HEK293 (cell line): ENCODE data around the gene ZSWIM4.

Experiments used
- CTCF ChIA-PET: fragments of 350-600 bp; formaldehyde crosslinking; extraction: SDS; loops from one replicate; lab custom pipeline; 2021; ENCODE audit warnings: antibody characterized with exemption; lab: Yijun Ruan, JAX
- POLR2A ChIA-PET: fragments of 300-600 bp; formaldehyde crosslinking; extraction: SDS; loops from one replicate; lab custom pipeline; 2020; ENCODE audit warnings: antibody characterized with exemption, inconsistent platforms; lab: Yijun Ruan, JAX
- H3K27ac ChIP-seq: fragments of 200-500 bp; sonication (Bioruptor generic); 2 replicates; pipeline ENCODE4 v1.5.1; 2014; ENCODE audit warnings: low read depth, low read length, control low read depth, inconsistent platforms; ENCODE audit errors: extremely low read depth
- H3K36me3 ChIP-seq, 2 experiments: fragments of 200-500 bp in 1 of 2; sonication (Bioruptor generic) in 1 of 2; 1 replicate in 1 of 2; 2 replicates in 1 of 2; pipeline ENCODE4 v1.5.1; 2014 to 2017; ENCODE audit warnings: inconsistent platforms in 2 of 2, low read length in 2 of 2; ENCODE audit not compliant: control insufficient read depth in 2 of 2, insufficient read depth in 1 of 2
- H3K4me1 ChIP-seq: fragments of 200-500 bp; sonication (Bioruptor generic); 2 replicates; pipeline ENCODE4 v1.5.1; 2014; ENCODE audit warnings: mild to moderate bottlenecking, low read length, inconsistent platforms; ENCODE audit not compliant: control insufficient read depth, insufficient read depth
- H3K4me3 ChIP-seq: 2 replicates; pipeline ENCODE4 v1.5.1; 2011; ENCODE audit warnings: low read depth, mild to moderate bottlenecking, control low read depth, low read length, moderate library complexity
- H3K9me3 ChIP-seq: fragments of 200-500 bp; sonication (Bioruptor generic); 2 replicates; pipeline ENCODE4 v1.5.1; 2014; ENCODE audit warnings: low read depth, low read length, inconsistent platforms; ENCODE audit not compliant: control insufficient read depth, insufficient read depth
- EGR2 ChIP-seq: fragments of 450-650 bp; formaldehyde crosslinking; IDR thresholded peaks from 2 replicates; pipeline ENCODE4 v1.5.1; 2016; ENCODE audit warnings: low read depth, missing biosample characterization, missing genetic modification characterization
- GLIS1 ChIP-seq: fragments of 450-650 bp; formaldehyde crosslinking; IDR thresholded peaks from 2 replicates; pipeline ENCODE4 v1.5.1; 2016; ENCODE audit warnings: missing biosample characterization, missing genetic modification characterization
- IKZF3 ChIP-seq: fragments of 450-650 bp; IDR thresholded peaks from 2 replicates; pipeline ENCODE4 v1.5.0; 2018; ENCODE audit warnings: missing biosample characterization, mild to moderate bottlenecking, missing genetic modification characterization, moderate library complexity
- MEIS1 ChIP-seq: sonication (generic); formaldehyde crosslinking; IDR thresholded peaks from 2 replicates; pipeline ENCODE4 v1.8.1; 2022; ENCODE audit warnings: missing genetic modification reagents, mild to moderate bottlenecking, borderline replicate concordance
- PATZ1 ChIP-seq: fragments of 450-650 bp; formaldehyde crosslinking; IDR thresholded peaks from 2 replicates; pipeline ENCODE4 v1.5.1; 2016; ENCODE audit warnings: missing biosample characterization, missing genetic modification characterization
- PRDM1 ChIP-seq: fragments of 450-650 bp; formaldehyde crosslinking; IDR thresholded peaks from 2 replicates; pipeline ENCODE4; 2016; ENCODE audit warnings: missing biosample characterization, missing genetic modification characterization
- PRDM10 ChIP-seq: fragments of 450-650 bp; formaldehyde crosslinking; IDR thresholded peaks from 2 replicates; pipeline ENCODE4 v1.5.1; 2016; ENCODE audit warnings: missing biosample characterization, missing genetic modification characterization
- ZBTB17 ChIP-seq: fragments of 450-650 bp; formaldehyde crosslinking; IDR thresholded peaks from 2 replicates; pipeline ENCODE4 v1.5.1; 2016; ENCODE audit warnings: missing biosample characterization, missing genetic modification characterization
- ZBTB20 ChIP-seq: fragments of 450-650 bp; formaldehyde crosslinking; IDR thresholded peaks from 2 replicates; pipeline ENCODE4 v1.5.1; 2016; ENCODE audit warnings: missing biosample characterization, missing genetic modification characterization
- ZBTB8A ChIP-seq: fragments of 450-650 bp; formaldehyde crosslinking; IDR thresholded peaks from 2 replicates; pipeline ENCODE4 v1.5.1; 2016; ENCODE audit warnings: missing biosample characterization, missing genetic modification characterization
- ZNF138 ChIP-seq: fragments of 450-650 bp; formaldehyde crosslinking; IDR thresholded peaks from 2 replicates; pipeline ENCODE4 v1.5.1; 2016; ENCODE audit warnings: missing biosample characterization, missing genetic modification characterization, borderline replicate concordance
- ZNF157 ChIP-seq: fragments of 450-650 bp; formaldehyde crosslinking; IDR thresholded peaks from 2 replicates; pipeline ENCODE4 v1.5.1; 2016; ENCODE audit warnings: missing biosample characterization, missing genetic modification characterization
- ZNF2 ChIP-seq: fragments of 450-650 bp; formaldehyde crosslinking; IDR thresholded peaks from 2 replicates; pipeline ENCODE4 v1.5.1; 2016; ENCODE audit warnings: missing biosample characterization, missing genetic modification characterization
- ZNF311 ChIP-seq: fragments of 450-650 bp; formaldehyde crosslinking; IDR thresholded peaks from 2 replicates; pipeline ENCODE4 v1.5.1; 2017; ENCODE audit warnings: missing biosample characterization, missing genetic modification characterization, borderline replicate concordance
- ZNF335 ChIP-seq: fragments of 450-650 bp; formaldehyde crosslinking; conservative IDR thresholded peaks from 2 replicates; pipeline ENCODE4 v1.5.1; 2016; ENCODE audit warnings: missing biosample characterization, missing genetic modification characterization
- ZNF394 ChIP-seq: fragments of 450-650 bp; formaldehyde crosslinking; IDR thresholded peaks from 2 replicates; pipeline ENCODE4 v1.5.1; 2016; ENCODE audit warnings: missing biosample characterization, missing genetic modification characterization, mild to moderate bottlenecking, moderate library complexity, borderline replicate concordance
- ZNF600 ChIP-seq: fragments of 450-650 bp; formaldehyde crosslinking; IDR thresholded peaks from 2 replicates; pipeline ENCODE4 v1.5.1; 2016; ENCODE audit warnings: missing biosample characterization, missing genetic modification characterization
- ZNF654 ChIP-seq: fragments of 450-650 bp; formaldehyde crosslinking; IDR thresholded peaks from 2 replicates; pipeline ENCODE4 v1.5.1; 2016; ENCODE audit warnings: low read depth, missing biosample characterization, missing genetic modification characterization
- ZSCAN18 ChIP-seq: fragments of 450-650 bp; formaldehyde crosslinking; IDR thresholded peaks from 2 replicates; pipeline ENCODE4 v1.5.1; 2016; ENCODE audit warnings: missing biosample characterization, missing genetic modification characterization
- ZSCAN30 ChIP-seq: fragments of 450-650 bp; IDR thresholded peaks from 2 replicates; pipeline ENCODE4 v1.5.1; 2018; ENCODE audit warnings: missing biosample characterization, mild to moderate bottlenecking, missing genetic modification characterization, moderate library complexity
- TF ChIP-seq, protein P1 (sequence below): fragments of 450-650 bp; formaldehyde crosslinking; IDR thresholded peaks from 2 replicates; pipeline ENCODE4 v1.5.1; 2016; ENCODE audit warnings: missing biosample characterization, missing genetic modification characterization
- TF ChIP-seq, protein P2 (sequence below): fragments of 450-650 bp; formaldehyde crosslinking; conservative IDR thresholded peaks from 2 replicates; pipeline ENCODE4 v1.5.1; 2016; ENCODE audit warnings: low read depth, missing biosample characterization, missing genetic modification characterization

Gene ZSWIM4

GRCh38 chr19:13784731-13785452, 10.4 kb upstream of the ZSWIM4 start:
- Histone ChIP-seq H3K36me3 (peaks cover 0 to under 1% of the 10 kb centered on the region in 2 experiments; a peak in 1 of 3 replicates), H3K4me3 (no peak overlapping the region), H3K4me1 (no peaks in the 10 kb centered on the region; the same call in 1 of the 2 replicates), H3K9me3 (no peaks in the 10 kb centered on the region), H3K27ac (no peak overlapping the region)
- ChIA-PET CTCF (interaction anchor here (0.6 to 3.6 kb wide), 7 partner anchors 10 to 96 kb away, joined by 3 to 42 read pairs (median 5); partner anchors contain the start of gene C19orf53), POLR2A (interaction anchor here (0.7 to 1.9 kb wide), 3 partner anchors 10 to 48 kb away, joined by 3 to 7 read pairs (median 4); partner anchors contain the start of genes C19orf53 and ZSWIM4)
- TF ChIP-seq PRDM10 (tag by site-specific recombination) (0 out of 2 replicates have a peak, but pooled peaks have one; percentile 24), ZBTB17 (peak; percentile 49), MEIS1 (no peak), PRDM1 (tag by site-specific recombination) (peak; percentile 73), ZNF600 (tag by site-specific recombination) (0 out of 2 replicates have a peak, but pooled peaks have one; percentile 22), ZBTB20 (peak; percentile 31; the same call in 1 of the 2 replicates), ZSCAN30 (tag by site-specific recombination) (0 out of 2 replicates have a peak, but pooled peaks have one; percentile 39), EGR2 (no peak), ZNF335 (tag by site-specific recombination) (peak; percentile 71), ZNF157 (tag by site-specific recombination) (no peak), ZNF654 (tag by site-specific recombination) (peak; percentile 56), IKZF3 (tag by site-specific recombination) (0 out of 2 replicates have a peak, but pooled peaks have one; percentile 38), ZNF2 (tag by site-specific recombination) (no peak), ZNF311 (tag by site-specific recombination) (no peak), ZNF138 (tag by site-specific recombination) (no peak), ZNF394 (tag by site-specific recombination) (no peak), GLIS1 (peak; percentile 23; the same call in 1 of the 2 replicates), PATZ1 (tag by site-specific recombination) (peak; percentile 39), ZSCAN18 (tag by site-specific recombination) (no peak), ZBTB8A (peak; percentile 22; the same call in 1 of the 2 replicates)
- TF ChIP-seq, protein P1, sequence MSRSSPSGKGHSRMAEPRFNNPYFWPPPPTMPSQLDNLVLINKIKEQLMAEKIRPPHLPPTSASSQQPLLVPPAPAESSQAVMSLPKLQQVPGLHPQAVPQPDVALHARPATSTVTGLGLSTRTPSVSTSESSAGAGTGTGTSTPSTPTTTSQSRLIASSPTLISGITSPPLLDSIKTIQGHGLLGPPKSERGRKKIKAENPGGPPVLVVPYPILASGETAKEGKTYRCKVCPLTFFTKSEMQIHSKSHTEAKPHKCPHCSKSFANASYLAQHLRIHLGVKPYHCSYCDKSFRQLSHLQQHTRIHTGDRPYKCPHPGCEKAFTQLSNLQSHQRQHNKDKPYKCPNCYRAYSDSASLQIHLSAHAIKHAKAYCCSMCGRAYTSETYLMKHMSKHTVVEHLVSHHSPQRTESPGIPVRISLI (tag by site-specific recombination) = peak; percentile 88
- TF ChIP-seq, protein P2, sequence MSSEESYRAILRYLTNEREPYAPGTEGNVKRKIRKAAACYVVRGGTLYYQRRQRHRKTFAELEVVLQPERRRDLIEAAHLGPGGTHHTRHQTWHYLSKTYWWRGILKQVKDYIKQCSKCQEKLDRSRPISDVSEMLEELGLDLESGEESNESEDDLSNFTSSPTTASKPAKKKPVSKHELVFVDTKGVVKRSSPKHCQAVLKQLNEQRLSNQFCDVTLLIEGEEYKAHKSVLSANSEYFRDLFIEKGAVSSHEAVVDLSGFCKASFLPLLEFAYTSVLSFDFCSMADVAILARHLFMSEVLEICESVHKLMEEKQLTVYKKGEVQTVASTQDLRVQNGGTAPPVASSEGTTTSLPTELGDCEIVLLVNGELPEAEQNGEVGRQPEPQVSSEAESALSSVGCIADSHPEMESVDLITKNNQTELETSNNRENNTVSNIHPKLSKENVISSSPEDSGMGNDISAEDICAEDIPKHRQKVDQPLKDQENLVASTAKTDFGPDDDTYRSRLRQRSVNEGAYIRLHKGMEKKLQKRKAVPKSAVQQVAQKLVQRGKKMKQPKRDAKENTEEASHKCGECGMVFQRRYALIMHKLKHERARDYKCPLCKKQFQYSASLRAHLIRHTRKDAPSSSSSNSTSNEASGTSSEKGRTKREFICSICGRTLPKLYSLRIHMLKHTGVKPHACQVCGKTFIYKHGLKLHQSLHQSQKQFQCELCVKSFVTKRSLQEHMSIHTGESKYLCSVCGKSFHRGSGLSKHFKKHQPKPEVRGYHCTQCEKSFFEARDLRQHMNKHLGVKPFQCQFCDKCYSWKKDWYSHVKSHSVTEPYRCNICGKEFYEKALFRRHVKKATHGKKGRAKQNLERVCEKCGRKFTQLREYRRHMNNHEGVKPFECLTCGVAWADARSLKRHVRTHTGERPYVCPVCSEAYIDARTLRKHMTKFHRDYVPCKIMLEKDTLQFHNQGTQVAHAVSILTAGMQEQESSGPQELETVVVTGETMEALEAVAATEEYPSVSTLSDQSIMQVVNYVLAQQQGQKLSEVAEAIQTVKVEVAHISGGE = no peak
